T-helper 22 cell (primary cell): Measurements from ENCODE around the gene DUS1L.

Experiments used
- DNase-seq: peaks from one replicate; pipeline ENCODE4 v3.0.0-alpha.2; 2020; ENCODE audit warnings: low read depth

The DUS1L gene

GRCh38 chr17:82087961-82088837 is 22.6 kb upstream of the DUS1L start:
- DNase-seq: no peak

GRCh38 chr17:82086941-82087906 is 21.6 kb upstream of the DUS1L start:
- DNase-seq: no peak

GRCh38 chr17:82085931-82086764 is 20.5 kb upstream of the DUS1L start:
- no peak for DNase-seq

GRCh38 chr17:82085031-82085861 is 19.6 kb upstream of the DUS1L start:
- DNase-seq: no peak

- no peak for DNase-seq
These were observed 18.9 kb upstream of the DUS1L start for GRCh38 chr17:82084373-82085030.

- DNase-seq: no peak
These were observed 18.1 kb upstream of the DUS1L start for GRCh38 chr17:82083533-82084359.

GRCh38 chr17:82083009-82083408 is 17.4 kb upstream of the DUS1L start:
- DNase-seq: no peak

GRCh38 chr17:82082456-82082855 is 16.9 kb upstream of the DUS1L start:
- DNase-seq: no peak

- no peak for DNase-seq
These were observed 16.4 kb upstream of the DUS1L start for GRCh38 chr17:82081966-82082365.

GRCh38 chr17:82081546-82081945 is 15.9 kb upstream of the DUS1L start:
- DNase-seq: no peak

- no peak for DNase-seq
These were observed 15.3 kb upstream of the DUS1L start for GRCh38 chr17:82080789-82081464.

- DNase-seq: no peak
These were observed 14.6 kb upstream of the DUS1L start for GRCh38 chr17:82080048-82080788.

GRCh38 chr17:82079001-82079677 is 13.5 kb upstream of the DUS1L start:
- DNase-seq: no peak

GRCh38 chr17:82078433-82078832 is 12.8 kb upstream of the DUS1L start:
- DNase-seq: no peak

GRCh38 chr17:82077617-82078358 is 12.2 kb upstream of the DUS1L start:
- DNase-seq: no peak

- no peak for DNase-seq
These were observed 11.4 kb upstream of the DUS1L start for GRCh38 chr17:82076785-82077591.
